Measurements from ENCODE around the gene CC2D2B. TPM values are rescaled to one million over a fixed set of nuclear protein-coding genes. Genes with fewer than 3 reads are reported as not detected.

Gene CC2D2B
- total RNA-seq, 1 experiment from 2014 or later, result 0.21 TPM

DNA sequence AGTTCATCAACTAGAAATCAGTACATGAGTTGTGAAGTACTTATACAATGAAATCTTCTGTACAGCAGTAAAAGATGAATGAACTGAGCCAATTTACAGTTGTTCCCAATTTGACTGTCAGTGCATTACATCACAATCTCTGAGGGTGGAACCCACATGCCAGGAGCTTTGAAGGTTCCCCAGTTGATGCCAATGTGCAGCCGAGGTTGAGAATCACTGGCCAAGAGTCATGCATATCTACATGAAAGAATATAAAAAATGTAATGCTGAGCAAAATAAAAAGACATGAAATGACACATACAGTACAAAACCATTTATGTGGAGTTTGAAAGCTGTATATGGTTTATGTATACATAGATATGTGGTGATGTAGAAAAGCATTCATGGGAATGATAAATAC, 113.6 kb downstream of the CC2D2B start:
- Histone ChIP-seq H3K27me3 (ENCODE audit: control insufficient read depth, insufficient read depth, low read length) (no peaks in the 10 kb centered on the region; the same call in 1 of the 2 replicates), H3K9me3 (ENCODE audit: control insufficient read depth, insufficient read depth, low read depth, low read length) (no peaks in the 10 kb centered on the region), H3K27ac (ENCODE audit: low read length) (no peak overlapping the region), H3K4me1 (ENCODE audit: control insufficient read depth, insufficient read depth, low read length) (no peaks in the 10 kb centered on the region), H3K36me3 (ENCODE audit: control insufficient read depth, insufficient read depth, low read length) (no peaks in the 10 kb centered on the region), H3K4me3 (ENCODE audit: low read depth in 2 of 2, low read length in 2 of 2) (no peak overlapping the region)
- no TSS peak for BruUV-seq (replicated peaks)
- CTCF ChIA-PET, result no interaction called here
- intact Hi-C loops (cut with micrococcal nuclease; ENCODE audit: unreplicated experiment) (no loop called here), in situ Hi-C loops (cut with HindIII; ENCODE audit: low pct_unique_long_range_greater_than_20kb, low sequenced_read_pairs) (no loop called here)
- DNase-seq (ENCODE audit: low read depth, low spot score), result no peak
- TF ChIP-seq, protein P1, sequence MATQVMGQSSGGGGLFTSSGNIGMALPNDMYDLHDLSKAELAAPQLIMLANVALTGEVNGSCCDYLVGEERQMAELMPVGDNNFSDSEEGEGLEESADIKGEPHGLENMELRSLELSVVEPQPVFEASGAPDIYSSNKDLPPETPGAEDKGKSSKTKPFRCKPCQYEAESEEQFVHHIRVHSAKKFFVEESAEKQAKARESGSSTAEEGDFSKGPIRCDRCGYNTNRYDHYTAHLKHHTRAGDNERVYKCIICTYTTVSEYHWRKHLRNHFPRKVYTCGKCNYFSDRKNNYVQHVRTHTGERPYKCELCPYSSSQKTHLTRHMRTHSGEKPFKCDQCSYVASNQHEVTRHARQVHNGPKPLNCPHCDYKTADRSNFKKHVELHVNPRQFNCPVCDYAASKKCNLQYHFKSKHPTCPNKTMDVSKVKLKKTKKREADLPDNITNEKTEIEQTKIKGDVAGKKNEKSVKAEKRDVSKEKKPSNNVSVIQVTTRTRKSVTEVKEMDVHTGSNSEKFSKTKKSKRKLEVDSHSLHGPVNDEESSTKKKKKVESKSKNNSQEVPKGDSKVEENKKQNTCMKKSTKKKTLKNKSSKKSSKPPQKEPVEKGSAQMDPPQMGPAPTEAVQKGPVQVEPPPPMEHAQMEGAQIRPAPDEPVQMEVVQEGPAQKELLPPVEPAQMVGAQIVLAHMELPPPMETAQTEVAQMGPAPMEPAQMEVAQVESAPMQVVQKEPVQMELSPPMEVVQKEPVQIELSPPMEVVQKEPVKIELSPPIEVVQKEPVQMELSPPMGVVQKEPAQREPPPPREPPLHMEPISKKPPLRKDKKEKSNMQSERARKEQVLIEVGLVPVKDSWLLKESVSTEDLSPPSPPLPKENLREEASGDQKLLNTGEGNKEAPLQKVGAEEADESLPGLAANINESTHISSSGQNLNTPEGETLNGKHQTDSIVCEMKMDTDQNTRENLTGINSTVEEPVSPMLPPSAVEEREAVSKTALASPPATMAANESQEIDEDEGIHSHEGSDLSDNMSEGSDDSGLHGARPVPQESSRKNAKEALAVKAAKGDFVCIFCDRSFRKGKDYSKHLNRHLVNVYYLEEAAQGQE (IDR thresholded peaks at IDR 0.05; ENCODE audit: insufficient read depth in 1 of 2, low read depth in 2 of 2, low read length in 1 of 2), result no peak
- no peak for TF ChIP-seq POLR2AphosphoS5 (IDR thresholded peaks at IDR 0.05; ENCODE audit: low read depth, low read length)
- TF ChIP-seq, protein P2, sequence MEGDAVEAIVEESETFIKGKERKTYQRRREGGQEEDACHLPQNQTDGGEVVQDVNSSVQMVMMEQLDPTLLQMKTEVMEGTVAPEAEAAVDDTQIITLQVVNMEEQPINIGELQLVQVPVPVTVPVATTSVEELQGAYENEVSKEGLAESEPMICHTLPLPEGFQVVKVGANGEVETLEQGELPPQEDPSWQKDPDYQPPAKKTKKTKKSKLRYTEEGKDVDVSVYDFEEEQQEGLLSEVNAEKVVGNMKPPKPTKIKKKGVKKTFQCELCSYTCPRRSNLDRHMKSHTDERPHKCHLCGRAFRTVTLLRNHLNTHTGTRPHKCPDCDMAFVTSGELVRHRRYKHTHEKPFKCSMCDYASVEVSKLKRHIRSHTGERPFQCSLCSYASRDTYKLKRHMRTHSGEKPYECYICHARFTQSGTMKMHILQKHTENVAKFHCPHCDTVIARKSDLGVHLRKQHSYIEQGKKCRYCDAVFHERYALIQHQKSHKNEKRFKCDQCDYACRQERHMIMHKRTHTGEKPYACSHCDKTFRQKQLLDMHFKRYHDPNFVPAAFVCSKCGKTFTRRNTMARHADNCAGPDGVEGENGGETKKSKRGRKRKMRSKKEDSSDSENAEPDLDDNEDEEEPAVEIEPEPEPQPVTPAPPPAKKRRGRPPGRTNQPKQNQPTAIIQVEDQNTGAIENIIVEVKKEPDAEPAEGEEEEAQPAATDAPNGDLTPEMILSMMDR (IDR thresholded peaks at IDR 0.05), result no peak
- TF ChIP-seq TCF7L2 (IDR thresholded peaks at IDR 0.05; ENCODE audit: low read depth, low read length), result no peak
- TF ChIP-seq SIN3A (IDR thresholded peaks at IDR 0.05; ENCODE audit: borderline replicate concordance, insufficient read depth, low read depth, low read length), result no peak
- POLR2A ChIA-PET, result no interaction called here
- no peak for ATAC-seq

DNA sequence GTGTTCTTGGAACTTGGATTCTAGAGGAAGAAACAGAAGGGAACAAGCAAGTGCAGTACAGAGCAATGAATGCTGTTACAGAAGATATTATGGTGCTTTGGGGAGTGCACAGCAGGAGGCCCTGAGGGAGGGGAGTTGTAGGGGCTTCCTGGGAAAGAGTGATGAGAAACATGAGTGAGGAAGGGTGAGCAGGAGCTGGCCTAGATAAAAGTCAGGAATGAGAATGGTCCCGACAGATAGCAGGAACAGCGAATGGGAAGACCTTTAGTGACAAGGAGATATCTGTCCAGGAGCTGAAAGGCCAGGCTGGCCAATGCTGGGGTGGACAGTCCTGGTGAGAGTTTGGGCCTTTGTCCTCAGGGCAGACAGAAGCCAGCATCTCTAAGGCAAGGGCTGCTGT, 115.0 kb downstream of the CC2D2B start:
- TF ChIP-seq, protein P1 (IDR thresholded peaks at IDR 0.05; ENCODE audit: insufficient read depth in 1 of 2, low read depth in 2 of 2, low read length in 1 of 2), result no peak
- TF ChIP-seq POLR2AphosphoS5 (IDR thresholded peaks at IDR 0.05; ENCODE audit: low read depth, low read length) (no peak), SIN3A (IDR thresholded peaks at IDR 0.05; ENCODE audit: borderline replicate concordance, insufficient read depth, low read depth, low read length) (no peak), TCF7L2 (IDR thresholded peaks at IDR 0.05; ENCODE audit: low read depth, low read length) (no peak)
- TF ChIP-seq, protein P2 (IDR thresholded peaks at IDR 0.05), result no peak
- ChIA-PET POLR2A (no interaction called here), CTCF (interaction anchor here (0.6 kb wide), 1 partner anchor 23 kb away, joined by 3 read pairs; no protein-coding TSS in a partner anchor)

More for the DNA sequence above, 115.0 kb downstream of the CC2D2B start:
- no peaks in the 10 kb centered on the region for H3K9me3 ChIP-seq (ENCODE audit: control insufficient read depth, insufficient read depth, low read depth, low read length)
- intact Hi-C loops (cut with micrococcal nuclease; ENCODE audit: unreplicated experiment), result no loop called here
- no peaks in the 10 kb centered on the region; the same call in 1 of the 2 replicates for H3K27me3 ChIP-seq (ENCODE audit: control insufficient read depth, insufficient read depth, low read length)
- no TSS peak for BruUV-seq (replicated peaks)
- H3K36me3 ChIP-seq (ENCODE audit: control insufficient read depth, insufficient read depth, low read length), result no peaks in the 10 kb centered on the region
- H3K4me1 ChIP-seq (ENCODE audit: control insufficient read depth, insufficient read depth, low read length), result no peaks in the 10 kb centered on the region
- in situ Hi-C loops (cut with HindIII; ENCODE audit: low pct_unique_long_range_greater_than_20kb, low sequenced_read_pairs), result no loop called here
- no peak overlapping the region for H3K27ac ChIP-seq (ENCODE audit: low read length)
- DNase-seq (ENCODE audit: low read depth, low spot score) (no peak), ATAC-seq (no peak)
- no peak overlapping the region for H3K4me3 ChIP-seq (ENCODE audit: low read depth in 2 of 2, low read length in 2 of 2)

Measured in Panc1 (cell line).